ENCODE results near the gene SEMA6D.

- TF ChIP-seq REST (IDR thresholded peaks at IDR 0.05; ENCODE audit: insufficient read depth in 1 of 2, low read depth in 2 of 2, low read length in 1 of 2) (no peak), SIN3A (IDR thresholded peaks at IDR 0.05; ENCODE audit: borderline replicate concordance, insufficient read depth, low read depth, low read length) (no peak), CTCF (IDR thresholded peaks at IDR 0.05) (no peak), TCF7L2 (IDR thresholded peaks at IDR 0.05; ENCODE audit: low read depth, low read length) (no peak), POLR2AphosphoS5 (IDR thresholded peaks at IDR 0.05; ENCODE audit: low read depth, low read length) (no peak)
Observed at GRCh38 chr15:47756872-47757271, 39.6 kb downstream of the SEMA6D start.

Measured in Panc1 (cell line).